GM20000 (cell line): ENCODE measurements around the gene NR6A1.

Experiments
- DNase-seq: peaks from one replicate; pipeline ENCODE4 v3.0.0; 2012; ENCODE audit warnings: low spot score
- CTCF ChIP-seq: IDR thresholded peaks from 2 replicates; pipeline ENCODE4 v1.5.1; 2012; ENCODE audit warnings: mild to moderate bottlenecking, control low read depth; ENCODE audit errors: extremely low read depth, missing control alignments

The NR6A1 gene

GRCh38 chr9:124594673-124595072, 176.4 kb downstream of the NR6A1 start:
- TF ChIP-seq CTCF = no peak
- DNase-seq = no peak

DNA sequence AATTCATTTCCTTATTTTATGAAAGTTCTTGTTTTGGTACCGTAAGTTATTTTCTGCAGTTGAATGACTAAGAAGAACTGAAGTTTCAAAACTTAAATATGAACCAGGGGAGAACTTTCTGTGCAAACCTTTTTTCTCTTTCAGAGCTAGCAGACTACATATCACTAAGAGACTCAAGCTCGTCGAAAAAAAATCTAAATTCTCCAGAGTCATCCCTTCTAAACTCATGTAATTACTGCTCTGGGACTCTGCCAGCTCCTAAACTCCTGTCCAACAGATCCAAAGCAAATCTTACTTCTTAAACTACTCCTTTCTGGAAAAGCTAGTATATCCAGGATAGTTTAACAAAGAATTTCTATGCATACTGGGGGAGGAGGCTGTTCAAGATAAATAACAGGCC, 176.9 kb downstream of the NR6A1 start:
- TF ChIP-seq CTCF = no peak

DNA sequence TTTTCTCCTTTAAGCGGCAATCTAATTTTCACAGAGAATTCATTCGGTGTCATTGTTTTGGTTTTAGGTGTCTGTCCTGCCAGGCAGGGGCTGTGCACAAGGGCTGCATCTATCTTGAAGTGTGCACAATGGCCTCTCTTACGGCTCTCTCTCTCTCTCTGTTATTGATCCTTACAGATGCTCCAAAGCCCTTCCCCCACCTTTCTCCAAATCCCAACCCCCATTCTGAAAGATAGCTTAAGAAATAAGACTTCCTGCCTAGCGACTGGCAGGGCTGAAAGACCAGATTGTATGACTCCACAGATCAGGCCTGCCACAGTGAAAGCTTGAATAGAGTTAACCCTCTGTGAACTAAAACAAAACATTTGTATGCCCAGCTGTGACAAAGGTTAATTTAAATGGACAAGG, 177.5 kb downstream of the NR6A1 start:
- no peak for TF ChIP-seq CTCF
- DNase-seq = no peak

More for the DNA sequence above, 176.9 kb downstream of the NR6A1 start:
- DNase-seq = no peak

DNA sequence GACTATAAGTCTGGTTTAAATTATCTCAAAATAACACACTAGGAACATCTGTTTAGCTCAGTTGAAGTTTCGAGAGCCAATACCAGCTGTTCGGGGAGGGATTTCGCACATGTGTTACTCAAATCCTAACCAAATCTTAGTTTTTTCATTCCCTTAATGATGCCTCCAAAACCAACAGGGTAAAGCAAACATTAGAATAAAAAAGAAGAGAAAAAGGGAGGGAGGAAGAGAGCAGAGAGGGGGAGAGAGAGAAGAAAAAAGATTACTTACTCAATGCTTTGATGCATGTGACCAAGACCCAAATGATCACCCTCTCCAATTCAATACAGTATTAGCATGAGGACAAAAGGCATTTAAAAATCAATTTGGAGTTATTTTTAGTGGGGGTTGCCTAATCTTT, 177.9 kb downstream of the NR6A1 start:
- no peak for TF ChIP-seq CTCF
- no peak for DNase-seq

GRCh38 chr9:124590889-124591641, 180.0 kb downstream of the NR6A1 start:
- DNase-seq = no peak
- TF ChIP-seq CTCF = no peak

- TF ChIP-seq CTCF = no peak
- no peak for DNase-seq
Observed at GRCh38 chr9:124584631-124585030, 186.5 kb downstream of the NR6A1 start.

- DNase-seq = no peak
- no peak for TF ChIP-seq CTCF
Observed at GRCh38 chr9:124583134-124583533, 188.0 kb downstream of the NR6A1 start.
